AG04449 (cell line): ENCODE data around the gene COL6A3.

Experiments
- CTCF ChIA-PET: fragments of 350-600 bp; formaldehyde crosslinking; extraction: SDS; loops from one replicate; lab custom pipeline; 2021; ENCODE audit warnings: antibody characterized with exemption; lab: Yijun Ruan, JAX
- POLR2A ChIA-PET: fragments of 400-600, 350-600 bp; formaldehyde crosslinking; extraction: SDS; loops from one replicate; lab custom pipeline; 2020; ENCODE audit warnings: antibody characterized with exemption, inconsistent platforms; lab: Yijun Ruan, JAX
- DNase-seq: peaks from one replicate; pipeline ENCODE4 v3.0.0-alpha.2; 2010; ENCODE audit warnings: low read depth, low spot score
- H3K4me3 ChIP-seq: 2 replicates; pipeline ENCODE4 v1.5.1; 2011; ENCODE audit warnings: low read depth, mild to moderate bottlenecking, control low read depth, low read length
- CTCF ChIP-seq: IDR thresholded peaks from one replicate; pipeline ENCODE4 v1.5.1; 2011; ENCODE audit warnings: mild to moderate bottlenecking, moderate library complexity, low read length, control low read depth, inconsistent platforms; ENCODE audit not compliant: insufficient read depth; ENCODE audit errors: missing control alignments

Gene COL6A3

GRCh38 chr2:237456200-237456843, 42.4 kb upstream of the COL6A3 start:
- POLR2A ChIA-PET = interaction anchor here (1.2 kb wide), 3 partner anchors 15 to 42 kb away, joined by 5 to 10 read pairs (median 5); partner anchors contain the start of gene COL6A3
- CTCF ChIA-PET = interaction anchor here (1.0 to 10.5 kb wide), 8 partner anchors 9 to 56 kb away, joined by 3 to 115 read pairs (median 6); no protein-coding TSS in a partner anchor
- no peak for TF ChIP-seq CTCF
- H3K4me3 ChIP-seq = no peak overlapping the region
- DNase-seq = peak; percentile 59

GRCh38 chr2:237455764-237456163, 41.8 kb upstream of the COL6A3 start:
- no peak for DNase-seq
- no peak for TF ChIP-seq CTCF
- POLR2A ChIA-PET = interaction anchor here (1.2 kb wide), 3 partner anchors 14 to 42 kb away, joined by 5 to 10 read pairs (median 5); partner anchors contain the start of gene COL6A3
- H3K4me3 ChIP-seq = no peak overlapping the region
- CTCF ChIA-PET = interaction anchor here (1.0 to 10.5 kb wide), 7 partner anchors 9 to 35 kb away, joined by 4 to 115 read pairs (median 6); no protein-coding TSS in a partner anchor

GRCh38 chr2:237453671-237454070, 39.7 kb upstream of the COL6A3 start:
- ChIA-PET CTCF (interaction anchor here (1.2 to 10.5 kb wide), 4 partner anchors 15 to 32 kb away, joined by 3 to 115 read pairs (median 34); no protein-coding TSS in a partner anchor), POLR2A (interaction anchor here (1.1 kb wide), 1 partner anchor 12 kb away, joined by 5 read pairs; no protein-coding TSS in a partner anchor)
- no peak overlapping the region for H3K4me3 ChIP-seq
- no peak for TF ChIP-seq CTCF
- DNase-seq = no peak

GRCh38 chr2:237452861-237453260, 38.9 kb upstream of the COL6A3 start:
- ChIA-PET POLR2A (interaction anchor here (1.1 kb wide), 1 partner anchor 11 kb away, joined by 5 read pairs; no protein-coding TSS in a partner anchor), CTCF (interaction anchor here (1.2 to 10.5 kb wide), 8 partner anchors 8 to 119 kb away, joined by 3 to 115 read pairs (median 20); no protein-coding TSS in a partner anchor)
- peak; percentile 55 for DNase-seq
- no peak for TF ChIP-seq CTCF
- no peak overlapping the region for H3K4me3 ChIP-seq

- ChIA-PET POLR2A (interaction anchor here (0.7 to 1.0 kb wide), 6 partner anchors 10 to 263 kb away, joined by 3 to 4 read pairs (median 3); partner anchors contain the start of gene COL6A3), CTCF (interaction anchor here (1.1 to 10.5 kb wide), 15 partner anchors 9 to 297 kb away, joined by 3 to 115 read pairs (median 14); no protein-coding TSS in a partner anchor)
- DNase-seq = no peak
- TF ChIP-seq CTCF = peak; percentile 81
- H3K4me3 ChIP-seq = no peak overlapping the region
Observed at GRCh38 chr2:237451643-237452469, 37.9 kb upstream of the COL6A3 start.
